NCI-H82 treated with DMSO at 0.1 percent for 48 hours (cell line): ENCODE measurements around the gene DNMT3B.
"Not testable (repeated sequence)": the region's sequence is repeated elsewhere in the genome, so short reads cannot be mapped to it uniquely, and the experiment has no call there.

Experiments
- DNase-seq: peaks from one replicate; lab custom pipeline; 2025; ENCODE audit not compliant: unreplicated experiment; lab: John Stamatoyannopoulos, UW

Gene DNMT3B

DNA sequence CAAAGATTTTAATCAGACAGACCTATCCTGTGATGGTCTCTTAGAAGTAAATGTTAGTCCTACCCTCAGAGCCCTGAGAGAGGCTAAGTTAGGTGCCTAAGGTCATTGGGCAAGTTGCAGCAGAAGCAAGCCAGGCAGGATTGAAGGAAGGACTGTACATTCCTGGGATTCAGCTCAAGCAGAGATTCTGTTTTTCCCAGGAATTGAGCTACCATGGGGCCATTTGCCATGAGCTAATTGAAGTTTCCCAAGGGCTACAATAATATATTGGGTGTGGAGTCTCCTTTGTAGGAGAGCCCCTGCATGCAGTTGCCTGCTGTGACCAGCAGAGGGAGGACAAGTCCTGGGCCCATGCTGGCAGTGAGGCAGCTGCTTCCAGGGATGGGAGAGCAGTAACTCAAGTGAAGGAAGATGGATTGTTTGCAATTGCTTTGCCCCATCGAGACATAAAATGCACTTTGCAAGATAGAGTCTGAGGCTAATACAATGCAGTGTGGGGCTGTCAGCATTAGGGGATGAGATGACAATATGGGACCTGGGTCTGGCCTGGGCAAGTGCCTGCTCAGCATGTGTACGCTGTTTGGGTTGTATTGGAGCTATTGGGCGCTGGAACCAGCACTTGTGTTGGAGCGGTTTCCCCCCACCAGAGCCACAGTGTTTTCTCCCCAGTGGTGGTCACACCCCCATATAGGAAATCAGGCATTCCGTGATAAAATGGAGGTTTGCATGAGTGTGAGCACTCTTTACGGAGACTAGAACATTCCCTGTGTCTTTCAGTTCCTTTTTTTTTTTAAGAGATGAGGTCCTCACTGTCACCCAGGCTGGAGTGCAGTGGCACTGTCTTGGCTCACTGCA lies 27.9 kb downstream of the DNMT3B start:
- no peak for DNase-seq

DNA sequence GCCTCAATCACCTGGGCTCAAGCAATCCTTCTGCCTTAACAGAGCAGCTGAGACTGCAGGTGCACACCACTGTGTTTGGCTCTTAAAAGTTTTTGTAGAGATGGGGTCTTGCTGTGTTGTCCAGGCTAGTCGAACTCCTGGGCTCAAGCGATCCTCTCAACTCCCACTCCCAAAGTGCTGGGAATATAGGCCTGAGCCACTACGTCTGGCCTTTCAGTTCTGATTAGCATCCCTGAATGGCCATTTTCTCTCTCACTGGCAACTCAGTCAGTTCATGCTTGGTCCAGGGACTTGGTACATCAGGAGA lies 28.5 kb downstream of the DNMT3B start:
- DNase-seq: no peak

DNA sequence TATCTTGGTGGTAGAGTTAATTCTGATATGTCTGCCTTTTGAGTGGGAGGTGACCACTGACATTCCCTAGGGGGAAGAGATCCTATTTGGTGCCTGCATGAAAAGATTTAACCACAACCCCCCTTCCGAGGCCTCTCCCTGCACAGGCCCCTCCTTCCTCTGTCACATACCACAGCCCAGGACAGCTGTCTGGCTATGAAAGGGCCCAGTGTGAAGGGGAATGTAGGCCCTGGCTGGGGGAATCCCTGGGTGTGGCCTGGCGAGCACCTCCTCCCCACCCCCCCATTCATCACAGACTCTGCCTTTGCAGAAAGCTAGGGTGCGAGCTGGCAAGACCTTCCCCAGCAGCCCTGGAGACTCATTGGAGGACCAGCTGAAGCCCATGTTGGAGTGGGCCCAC lies 30.1 kb downstream of the DNMT3B start:
- DNase-seq: peak; percentile 23

DNA sequence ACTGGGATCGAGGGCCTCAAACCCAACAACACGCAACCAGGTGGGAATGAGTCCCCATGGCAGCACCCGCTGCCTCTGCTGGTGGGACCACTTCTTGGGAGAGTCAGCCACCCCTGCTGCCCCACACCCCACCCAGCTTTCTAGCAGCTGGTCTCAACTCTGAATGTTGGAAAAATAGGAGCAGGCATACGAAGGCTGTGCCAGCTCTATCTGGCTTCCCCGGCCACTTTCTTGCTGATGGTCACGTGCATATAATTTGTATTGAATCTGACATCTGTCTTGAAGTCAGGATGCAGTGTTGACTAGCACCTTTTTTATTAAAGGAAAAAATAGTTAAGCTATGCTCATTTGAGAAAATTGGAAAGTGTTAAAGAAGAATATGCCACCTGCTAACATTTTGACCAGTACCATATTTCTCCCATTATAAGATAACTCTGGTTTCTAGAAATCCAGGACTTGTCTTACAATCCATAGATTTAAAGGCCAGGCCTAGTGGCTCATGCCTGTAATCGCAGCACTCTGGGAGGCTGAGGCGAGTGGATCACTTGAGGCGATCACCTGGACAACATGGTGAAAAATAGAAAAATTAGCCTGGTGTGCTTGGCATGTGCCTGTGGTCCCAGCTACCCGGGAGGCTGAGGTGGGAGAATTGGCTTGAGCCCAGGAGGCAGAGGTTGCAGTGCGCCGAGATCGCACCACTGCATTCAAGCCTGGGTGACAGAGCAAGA lies 30.7 kb downstream of the DNMT3B start:
- no peak for DNase-seq

DNA sequence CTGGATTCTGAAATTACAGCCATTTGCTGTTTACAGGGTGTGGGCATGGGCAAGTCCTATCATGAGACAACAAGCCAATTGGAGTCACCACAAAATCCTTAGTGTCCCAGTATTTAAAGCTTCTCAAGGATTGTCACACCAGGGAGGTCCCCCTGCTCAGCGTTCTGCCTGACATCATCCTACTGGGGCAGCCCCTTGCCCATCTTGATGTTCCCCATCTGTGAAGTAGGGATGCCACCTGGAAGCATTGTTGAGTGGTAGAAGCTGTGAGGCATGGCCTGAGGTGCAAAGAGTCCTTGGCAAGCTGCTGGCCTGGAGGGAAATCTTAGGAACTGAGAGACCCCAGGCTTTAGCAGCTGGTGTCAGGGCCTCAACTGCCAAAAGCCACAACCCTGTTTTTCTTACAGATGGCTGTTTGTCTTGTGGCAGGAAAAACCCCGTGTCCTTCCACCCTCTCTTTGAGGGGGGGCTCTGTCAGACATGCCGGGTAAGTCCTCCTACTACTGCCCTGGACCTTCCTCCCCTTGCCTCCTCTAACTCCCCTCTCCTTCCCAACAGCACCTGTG lies 34.3 kb downstream of the DNMT3B start:
- DNase-seq: no peak

DNA sequence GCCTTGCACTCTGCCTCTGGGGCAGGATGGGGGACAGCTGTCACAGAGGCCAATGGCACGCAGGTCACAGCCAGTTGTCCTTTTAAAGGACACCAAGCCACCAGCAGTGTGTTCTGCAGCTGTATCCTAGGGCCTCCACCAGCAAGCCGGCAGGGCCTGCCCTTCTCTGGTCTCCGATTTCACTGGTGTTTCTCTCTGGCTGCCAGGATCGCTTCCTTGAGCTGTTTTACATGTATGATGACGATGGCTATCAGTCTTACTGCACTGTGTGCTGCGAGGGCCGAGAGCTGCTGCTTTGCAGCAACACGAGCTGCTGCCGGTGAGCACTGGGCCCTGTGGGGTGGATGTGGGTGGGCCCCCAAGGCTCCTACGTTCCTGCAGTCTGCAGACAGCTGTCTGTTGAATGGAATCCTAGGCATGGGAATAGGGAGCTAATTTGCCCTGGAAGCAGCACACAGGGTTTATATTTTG lies 34.8 kb downstream of the DNMT3B start:
- DNase-seq: no peak

DNA sequence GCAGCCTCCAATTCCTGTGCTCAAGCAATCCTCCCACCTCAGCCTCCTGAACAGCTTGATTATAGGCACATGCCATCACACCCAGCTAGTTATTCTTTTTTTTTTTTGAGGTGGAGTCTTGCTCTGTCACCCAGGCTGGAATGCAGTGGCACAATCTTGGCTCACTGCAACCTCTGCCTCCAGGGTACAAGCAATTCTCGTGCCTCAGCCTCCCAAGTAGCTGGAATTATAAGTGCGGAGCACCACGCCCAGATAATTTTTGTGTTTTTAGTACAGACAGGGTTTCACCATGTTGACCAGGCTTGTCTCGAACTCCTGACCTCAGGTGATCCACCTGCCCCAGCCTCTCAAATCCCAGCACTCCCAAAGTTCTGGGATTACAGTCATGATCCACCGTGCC lies 35.4 kb downstream of the DNMT3B start:
- DNase-seq: not testable (repeated sequence)

DNA sequence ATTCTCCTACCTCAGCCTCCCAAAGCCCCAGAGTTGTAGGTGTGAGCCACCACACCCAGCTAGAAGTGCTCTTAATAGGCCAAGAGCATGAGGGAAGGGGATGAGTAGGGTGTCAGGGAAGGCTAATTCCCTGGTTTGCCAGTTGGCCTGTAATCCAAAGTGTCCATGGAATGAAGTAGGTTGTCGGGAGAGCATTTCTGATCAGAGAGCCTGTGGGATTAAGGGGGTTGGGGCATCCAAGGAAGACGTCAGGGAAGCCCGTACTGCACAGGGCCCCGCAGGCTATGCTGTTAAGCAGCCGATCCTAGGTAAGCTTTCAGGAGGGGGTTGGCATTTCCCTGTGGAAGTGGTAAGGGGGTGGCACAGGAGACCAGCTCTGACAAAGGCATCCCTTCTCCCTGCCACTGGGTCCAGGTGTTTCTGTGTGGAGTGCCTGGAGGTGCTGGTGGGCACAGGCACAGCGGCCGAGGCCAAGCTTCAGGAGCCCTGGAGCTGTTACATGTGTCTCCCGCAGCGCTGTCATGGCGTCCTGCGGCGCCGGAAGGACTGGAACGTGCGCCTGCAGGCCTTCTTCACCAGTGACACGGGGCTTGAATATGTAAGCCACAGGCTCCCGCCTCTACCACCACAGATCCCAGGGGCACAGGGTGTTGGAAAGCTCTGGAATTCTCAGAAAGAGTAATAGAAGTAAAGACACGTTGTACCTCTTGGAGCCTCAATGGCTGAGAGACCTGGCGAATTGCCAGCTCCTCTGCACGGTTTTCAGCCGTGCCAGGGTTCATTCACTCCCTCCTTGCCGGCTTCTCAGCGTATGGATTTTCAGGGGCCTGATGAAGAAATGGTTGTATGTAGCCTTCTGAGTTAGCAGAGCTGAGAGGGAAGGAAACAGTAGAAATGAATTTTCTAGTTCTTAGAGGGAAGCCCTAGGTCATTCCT lies 36.1 kb downstream of the DNMT3B start:
- DNase-seq: no peak

DNA sequence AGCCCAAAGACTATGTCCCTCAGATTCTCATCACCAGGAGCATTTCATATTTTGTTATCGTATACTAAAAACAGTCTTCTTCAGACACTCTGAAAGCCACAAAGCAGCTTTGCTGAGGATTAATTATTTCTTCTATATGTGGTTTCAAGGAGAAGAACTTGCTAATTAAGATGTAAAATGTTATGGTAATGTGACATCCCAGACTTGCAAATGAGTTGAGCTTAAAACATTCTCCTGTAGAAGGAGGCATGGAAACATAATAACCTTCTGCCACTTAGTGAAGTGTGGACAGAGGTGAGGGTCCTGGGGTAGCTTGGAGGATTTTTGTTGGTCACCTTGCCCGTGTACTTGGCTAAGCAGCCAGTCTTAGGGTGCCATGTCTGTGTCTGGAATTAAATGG lies 40.9 kb downstream of the DNMT3B start:
- DNase-seq: no peak

DNA sequence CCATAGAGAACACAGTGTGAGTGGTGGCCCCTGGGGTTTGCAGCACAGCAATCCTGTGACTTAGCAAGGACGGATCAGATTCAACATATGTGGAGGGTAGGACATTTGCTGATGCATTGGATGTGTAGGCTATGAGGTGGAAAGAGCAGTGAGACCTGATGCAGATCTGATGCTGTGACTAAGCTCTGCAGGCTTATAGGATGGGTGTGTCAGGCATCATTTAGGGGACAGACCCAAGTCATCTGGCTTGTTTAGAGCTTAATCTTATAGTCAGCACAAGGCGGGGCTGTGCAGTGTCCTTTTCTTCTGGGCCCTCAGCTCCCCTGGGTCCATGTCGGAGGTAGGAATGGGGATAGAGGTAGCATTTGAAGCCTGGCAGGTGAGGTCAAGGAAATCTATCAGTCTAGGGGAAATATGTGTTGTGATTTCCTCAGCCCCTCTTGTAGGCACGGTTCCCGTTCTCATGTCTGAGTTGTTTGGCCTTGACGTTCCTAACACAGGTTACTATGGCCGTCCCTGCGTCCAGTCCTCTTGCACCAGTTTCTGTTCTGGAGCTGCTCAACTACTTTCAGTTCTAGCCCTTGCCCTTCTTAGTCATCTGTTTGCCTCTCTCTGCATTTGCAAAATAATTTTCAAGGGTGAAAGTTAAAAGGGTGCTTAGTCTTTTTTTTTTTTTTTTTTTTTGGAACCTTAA lies 42.0 kb downstream of the DNMT3B start:
- no peak for DNase-seq

DNA sequence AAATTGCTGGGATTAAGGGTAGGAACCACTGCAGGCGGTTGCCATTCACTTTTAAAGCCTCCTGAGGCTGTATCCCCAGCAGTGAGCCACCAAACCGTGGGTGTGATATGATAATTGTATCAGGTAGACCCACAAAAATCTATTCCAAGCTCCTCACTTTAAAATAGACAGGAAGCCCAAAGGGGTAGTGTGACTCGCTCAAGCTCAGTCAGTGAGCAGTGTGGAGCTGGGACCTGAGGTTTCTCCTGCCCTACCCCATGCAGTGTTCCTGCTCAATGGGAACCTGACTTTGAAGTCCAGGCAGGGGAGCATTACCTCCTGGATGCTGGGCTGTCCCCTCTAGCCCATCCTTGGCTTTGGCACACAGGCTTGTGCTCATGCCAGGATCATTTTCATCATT lies 42.6 kb downstream of the DNMT3B start:
- no peak for DNase-seq

DNA sequence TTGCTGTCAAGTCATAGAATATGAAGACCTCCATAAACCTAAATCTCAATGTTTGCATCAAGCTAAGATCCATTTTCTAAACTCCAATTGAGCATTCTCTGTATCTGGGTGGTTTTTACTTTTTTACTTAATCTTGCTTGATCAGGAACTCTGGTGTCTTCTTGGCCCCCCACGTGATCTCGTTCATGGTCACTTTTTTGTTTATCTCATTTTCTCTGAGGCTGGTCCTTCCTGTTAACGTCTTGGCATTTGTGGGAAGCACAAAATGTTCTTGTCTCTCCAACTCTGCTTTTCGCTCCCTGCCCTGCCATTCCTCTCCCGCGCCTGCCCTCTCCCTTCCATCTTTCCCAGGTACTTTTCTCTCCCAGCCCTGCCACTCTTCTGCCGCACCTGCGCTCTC lies 43.5 kb downstream of the DNMT3B start:
- no peak for DNase-seq

DNA sequence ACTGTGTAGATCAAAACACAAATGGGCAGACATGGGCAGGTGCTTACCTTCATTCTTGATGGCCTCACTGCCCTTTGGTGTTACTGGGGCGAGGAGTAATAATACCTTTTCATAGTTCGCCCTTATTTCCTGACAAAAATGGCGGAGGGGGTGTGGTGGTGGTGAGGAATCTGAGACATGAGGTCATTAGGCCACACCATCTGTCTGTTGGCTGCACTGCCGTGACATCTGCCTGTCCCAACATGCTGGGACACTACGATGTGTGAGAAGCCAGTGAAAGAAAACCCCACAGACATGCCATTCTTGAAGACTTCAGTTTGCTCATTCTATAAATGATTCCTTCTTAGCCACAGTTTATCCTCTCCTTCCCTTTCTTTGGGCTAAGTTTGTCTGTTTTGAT lies 44.2 kb downstream of the DNMT3B start:
- no peak for DNase-seq

DNA sequence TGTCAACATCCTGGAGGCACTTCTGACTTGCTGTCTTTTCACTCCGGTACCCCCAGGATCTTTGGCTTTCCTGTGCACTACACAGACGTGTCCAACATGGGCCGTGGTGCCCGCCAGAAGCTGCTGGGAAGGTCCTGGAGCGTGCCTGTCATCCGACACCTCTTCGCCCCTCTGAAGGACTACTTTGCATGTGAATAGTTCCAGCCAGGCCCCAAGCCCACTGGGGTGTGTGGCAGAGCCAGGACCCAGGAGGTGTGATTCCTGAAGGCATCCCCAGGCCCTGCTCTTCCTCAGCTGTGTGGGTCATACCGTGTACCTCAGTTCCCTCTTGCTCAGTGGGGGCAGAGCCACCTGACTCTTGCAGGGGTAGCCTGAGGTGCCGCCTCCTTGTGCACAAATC lies 45.5 kb downstream of the DNMT3B start:
- no peak for DNase-seq

DNA sequence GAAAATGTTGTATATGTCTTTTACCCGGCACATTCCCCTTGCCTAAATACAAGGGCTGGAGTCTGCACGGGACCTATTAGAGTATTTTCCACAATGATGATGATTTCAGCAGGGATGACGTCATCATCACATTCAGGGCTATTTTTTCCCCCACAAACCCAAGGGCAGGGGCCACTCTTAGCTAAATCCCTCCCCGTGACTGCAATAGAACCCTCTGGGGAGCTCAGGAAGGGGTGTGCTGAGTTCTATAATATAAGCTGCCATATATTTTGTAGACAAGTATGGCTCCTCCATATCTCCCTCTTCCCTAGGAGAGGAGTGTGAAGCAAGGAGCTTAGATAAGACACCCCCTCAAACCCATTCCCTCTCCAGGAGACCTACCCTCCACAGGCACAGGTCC lies 46.3 kb downstream of the DNMT3B start:
- DNase-seq: no peak

DNA sequence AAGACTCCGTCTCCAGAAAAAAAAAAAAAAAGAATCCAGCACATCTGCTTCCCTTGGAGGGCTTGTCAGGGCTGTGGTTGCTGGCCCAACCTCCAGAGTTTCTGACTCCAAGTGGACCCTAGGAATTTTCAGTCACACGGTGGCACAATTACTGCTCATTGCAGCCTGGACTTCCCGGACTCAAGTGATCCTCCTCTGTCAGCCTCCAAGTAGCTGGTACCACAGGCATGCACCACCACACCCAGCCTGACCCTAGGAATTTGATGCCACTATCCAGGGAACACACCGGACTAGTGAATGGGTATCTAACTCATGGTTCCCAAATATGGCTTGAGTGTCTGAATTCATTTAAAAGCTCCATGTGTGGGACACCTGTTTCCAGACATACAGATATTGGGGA lies 47.7 kb downstream of the DNMT3B start:
- no peak for DNase-seq

DNA sequence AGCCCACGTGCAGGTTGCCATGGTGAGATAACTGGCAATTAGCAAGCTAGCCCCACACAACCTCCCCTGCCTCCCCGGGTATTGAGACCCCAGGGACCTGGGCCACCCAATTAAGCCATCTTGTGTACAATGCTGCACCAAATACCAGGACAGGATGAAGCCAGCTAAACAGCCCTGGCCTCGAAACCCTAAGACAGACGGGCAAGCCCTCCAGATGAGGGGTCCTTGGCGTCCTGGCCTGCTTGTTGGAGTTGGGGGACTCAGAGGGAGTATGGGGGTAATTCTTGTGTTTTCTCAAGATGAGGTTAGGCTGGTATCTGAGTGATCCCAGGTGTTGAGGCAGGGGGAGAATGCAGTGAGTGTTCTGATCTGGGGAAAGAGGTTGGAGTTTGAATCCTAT lies 48.8 kb downstream of the DNMT3B start:
- DNase-seq: no peak

DNA sequence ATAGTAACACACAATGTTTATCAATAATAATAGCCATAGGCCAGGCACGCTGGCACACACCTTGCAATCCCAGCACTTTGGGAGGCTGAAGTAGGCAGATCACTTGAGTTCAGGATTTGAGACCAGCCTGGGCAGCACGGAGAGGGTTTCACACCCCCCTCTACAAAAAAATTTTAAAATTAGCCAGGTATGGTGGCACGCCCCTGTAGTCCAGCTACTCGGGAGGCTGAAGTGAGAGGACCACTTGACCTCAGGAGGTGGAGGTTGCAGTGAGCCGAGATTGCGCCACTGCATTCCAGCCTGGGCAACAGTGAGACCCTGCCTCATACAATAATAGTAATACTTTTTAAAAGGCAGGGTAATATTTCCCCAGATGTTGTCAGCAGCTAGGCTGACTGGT lies 49.7 kb downstream of the DNMT3B start:
- DNase-seq: no peak

DNA sequence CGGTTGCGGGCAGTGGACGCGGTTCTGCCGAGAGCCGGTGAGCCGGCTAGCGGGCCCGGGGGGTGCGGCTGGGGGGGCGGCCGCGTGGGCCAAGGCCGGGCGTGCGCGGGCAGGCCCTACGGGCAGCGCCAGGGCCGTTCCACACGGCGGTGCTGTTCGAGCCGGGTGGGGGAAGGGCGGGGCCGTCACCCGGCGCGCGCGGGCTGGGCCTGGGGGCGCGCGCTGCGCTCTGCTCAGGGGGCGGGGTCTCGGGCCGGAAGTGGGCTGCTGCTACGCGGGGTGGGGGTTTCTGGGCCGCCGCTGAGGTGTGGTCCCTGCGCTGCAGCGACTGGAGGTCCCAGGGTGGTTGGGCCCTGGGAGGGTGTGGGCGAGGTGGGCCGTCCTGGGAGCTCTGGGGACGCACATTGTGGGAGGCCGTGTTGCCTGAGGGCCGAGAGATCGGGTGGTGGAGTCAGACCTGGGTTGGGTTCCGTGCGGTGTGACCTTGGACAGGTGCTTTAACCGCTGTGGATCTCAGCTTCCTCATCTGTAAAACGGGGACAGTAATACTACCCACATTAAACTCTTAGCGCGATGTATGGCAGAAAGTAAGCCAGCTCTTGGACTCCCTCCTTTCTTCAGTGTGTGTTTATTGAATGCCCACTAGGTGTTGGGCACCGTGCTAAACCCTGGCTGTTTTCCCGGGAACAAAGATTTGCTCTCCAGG lies 58.0 kb downstream of the DNMT3B start:
- DNase-seq: peak; percentile 45
